GM12864 (cell line): ENCODE results near the gene ERC2.

ENCODE experiments used
- DNase-seq: peaks from one replicate; pipeline ENCODE4 v3.0.0-alpha.2; 2011; ENCODE audit warnings: low read depth
- H3K4me3 ChIP-seq: 2 replicates; pipeline ENCODE4 v1.5.1; 2011; ENCODE audit warnings: mild to moderate bottlenecking, low read depth, low read length, control low read depth
- CTCF ChIP-seq: IDR thresholded peaks from 2 replicates; pipeline ENCODE4 v1.5.1; 2011; ENCODE audit warnings: low read depth, mild to moderate bottlenecking, moderate library complexity, low read length, control low read depth, inconsistent platforms; ENCODE audit errors: missing control alignments

The ERC2 gene

GRCh38 chr3:55549177-55549576 lies 919.1 kb downstream of the ERC2 start:
- TF ChIP-seq CTCF, result peak; percentile 8
- DNase-seq, result no peak
- no peak overlapping the region for H3K4me3 ChIP-seq

GRCh38 chr3:55546866-55547669 lies 921.2 kb downstream of the ERC2 start:
- H3K4me3 ChIP-seq, result no peak overlapping the region
- TF ChIP-seq CTCF, result no peak
- DNase-seq, result no peak

GRCh38 chr3:55545995-55546394 lies 922.3 kb downstream of the ERC2 start:
- no peak for TF ChIP-seq CTCF
- no peak for DNase-seq
- H3K4me3 ChIP-seq, result no peak overlapping the region

DNA sequence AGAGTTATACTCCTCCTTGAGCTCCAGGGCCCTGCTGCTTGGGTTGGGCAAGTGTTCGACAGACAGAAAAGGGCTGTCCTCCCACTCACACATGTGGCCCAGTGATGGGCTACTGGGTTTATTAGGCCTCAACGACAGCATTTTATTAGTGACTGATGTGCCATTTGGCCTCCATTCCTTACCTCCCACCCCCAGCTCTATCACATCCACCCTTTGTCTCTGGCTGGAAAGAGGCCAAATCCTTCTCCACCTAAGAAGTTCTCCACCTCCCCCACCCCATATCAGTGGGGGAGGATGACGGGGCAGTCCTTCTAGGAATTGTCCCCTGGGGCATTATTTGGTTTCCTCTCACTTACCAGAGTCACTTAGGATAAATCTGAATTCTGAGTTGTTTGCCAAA lies 924.0 kb downstream of the ERC2 start:
- TF ChIP-seq CTCF, result no peak
- DNase-seq, result no peak
- no peak overlapping the region for H3K4me3 ChIP-seq

DNA sequence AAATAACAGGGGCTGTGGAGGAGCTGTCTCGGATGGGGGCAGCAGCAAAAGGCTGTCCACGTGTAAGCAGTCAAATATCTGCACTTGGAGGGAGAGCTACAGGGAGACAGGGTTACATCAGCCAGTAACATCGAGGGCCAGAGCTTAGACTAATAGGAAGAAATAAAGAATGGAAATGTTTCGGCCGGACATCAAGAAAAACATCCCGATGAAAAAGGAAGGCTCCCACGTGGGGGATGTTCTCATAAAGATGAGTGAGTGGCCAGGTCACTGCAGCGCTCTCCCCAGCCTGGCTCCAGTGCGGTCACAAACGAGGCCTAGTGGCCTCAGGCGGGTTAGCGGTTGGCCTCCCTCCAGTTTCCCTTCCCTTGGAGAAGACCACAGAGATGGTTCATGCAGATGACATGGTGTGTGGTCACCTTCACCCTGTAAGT lies 925.1 kb downstream of the ERC2 start:
- no peak for DNase-seq
- no peak overlapping the region for H3K4me3 ChIP-seq
- no peak for TF ChIP-seq CTCF

DNA sequence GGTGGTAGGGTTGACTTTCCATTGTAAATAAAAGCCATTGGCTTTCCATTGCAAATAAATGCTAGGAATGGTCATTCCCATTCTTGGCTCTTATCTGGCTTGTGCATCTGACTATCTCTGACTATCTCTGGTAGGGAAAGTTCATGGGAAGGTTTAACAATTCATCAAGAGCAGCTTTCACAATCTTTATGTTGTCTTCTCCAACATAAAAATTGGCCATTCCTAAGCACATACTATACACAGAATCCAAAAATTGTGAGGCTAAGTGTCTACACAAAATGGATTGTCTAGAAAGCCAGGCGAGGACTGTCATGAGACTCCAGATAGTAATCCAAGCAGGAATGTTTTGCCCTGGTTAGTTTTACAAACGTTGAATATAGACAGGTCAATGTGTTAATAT lies 926.8 kb downstream of the ERC2 start:
- DNase-seq, result no peak
- TF ChIP-seq CTCF, result no peak
- H3K4me3 ChIP-seq, result no peak overlapping the region

DNA sequence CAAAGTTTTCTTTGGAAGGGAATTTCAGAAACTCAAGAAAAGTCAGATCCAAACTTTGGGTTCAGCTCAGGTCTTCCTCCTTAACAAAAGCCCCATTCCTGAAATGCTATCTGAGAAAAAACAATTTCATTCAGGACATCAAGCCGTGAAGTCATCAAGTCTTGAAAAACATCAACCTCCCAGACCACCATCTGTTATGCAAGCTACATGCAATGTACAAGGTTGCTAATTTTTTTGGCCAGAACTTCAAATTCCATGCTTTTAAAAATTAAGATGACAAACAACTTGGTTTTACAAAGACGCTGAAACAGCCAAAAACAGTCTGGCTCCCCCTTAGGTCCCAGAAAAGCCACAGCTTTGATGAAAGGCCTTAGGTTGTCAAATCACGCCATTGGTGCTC lies 927.3 kb downstream of the ERC2 start:
- TF ChIP-seq CTCF, result no peak
- no peak for DNase-seq
- H3K4me3 ChIP-seq, result no peak overlapping the region
